Measurements from ENCODE around the gene KCNAB2.
A peak's percentile ranks its signal among the peaks of the same experiment; 100 is the strongest.

KCNAB2 gene

DNA sequence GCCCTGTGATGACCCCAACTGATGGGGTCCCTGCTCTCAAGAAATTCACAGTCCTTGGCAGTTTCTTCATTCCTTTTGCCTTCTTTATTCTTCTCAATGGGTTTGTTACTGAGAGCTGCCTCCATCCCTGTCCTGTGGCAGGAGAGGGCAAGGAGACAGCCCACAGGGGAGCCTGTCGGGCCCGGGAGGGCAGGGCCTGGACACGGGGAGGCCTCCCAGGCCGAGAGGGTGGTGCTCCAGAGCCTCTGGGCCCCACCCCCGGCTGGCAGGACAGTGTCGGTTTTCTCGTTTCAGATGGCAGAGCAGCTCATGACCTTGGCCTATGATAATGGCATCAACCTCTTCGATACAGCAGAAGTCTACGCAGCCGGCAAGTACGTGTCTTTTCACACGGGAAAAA, 36.2 kb downstream of the KCNAB2 start:
- DNase-seq (ENCODE audit: low read depth, low spot score): no peak

DNA sequence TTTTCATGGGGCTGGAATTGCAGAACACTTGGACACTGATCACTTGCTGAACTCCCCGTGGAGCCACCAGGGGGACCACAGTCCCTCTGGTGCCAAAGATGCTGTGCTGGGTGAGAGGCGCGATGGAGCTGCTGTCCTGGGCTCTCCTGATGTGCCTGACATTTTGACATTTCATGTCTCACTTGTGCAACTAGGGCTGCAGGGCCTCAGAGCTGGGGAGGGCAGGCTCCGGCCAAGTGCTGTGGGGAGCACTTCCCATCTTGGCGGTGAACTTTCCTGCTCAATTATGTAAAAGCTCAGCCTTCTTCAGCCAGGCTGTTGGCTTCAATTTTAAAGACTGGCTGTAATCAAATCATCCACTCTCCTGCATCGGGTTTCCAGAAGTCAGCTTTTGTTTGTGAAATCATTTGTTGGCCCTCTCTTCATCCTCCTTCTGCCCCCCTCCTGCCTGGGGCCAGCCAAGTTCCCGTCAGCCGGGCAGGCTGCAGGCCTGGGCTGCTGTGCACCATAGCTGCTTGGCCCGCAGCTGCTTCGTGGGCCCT, 36.8 kb downstream of the KCNAB2 start:
- DNase-seq (ENCODE audit: low read depth, low spot score): peak; percentile 44

DNA sequence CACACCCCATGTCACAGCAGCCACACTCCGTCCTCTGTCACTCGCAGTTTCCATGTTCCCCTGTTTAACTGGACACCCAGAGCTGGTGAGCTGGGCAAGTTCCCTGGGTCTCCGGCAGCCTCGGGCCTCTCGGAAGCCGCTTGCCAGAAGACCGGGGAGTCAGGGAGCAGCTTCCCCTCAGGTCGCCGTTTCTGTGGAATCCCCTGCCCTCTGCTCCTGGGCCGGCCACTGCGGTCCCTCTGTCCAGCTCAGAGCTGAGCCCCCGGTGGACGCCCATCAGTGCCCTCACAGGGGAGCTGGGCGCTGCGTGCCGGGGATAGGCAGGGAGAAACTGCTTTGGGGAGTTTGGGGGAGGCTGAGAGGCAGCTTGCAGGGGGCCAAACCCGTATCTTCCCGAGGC, 37.7 kb downstream of the KCNAB2 start:
- no peak for DNase-seq (ENCODE audit: low read depth, low spot score)

DNA sequence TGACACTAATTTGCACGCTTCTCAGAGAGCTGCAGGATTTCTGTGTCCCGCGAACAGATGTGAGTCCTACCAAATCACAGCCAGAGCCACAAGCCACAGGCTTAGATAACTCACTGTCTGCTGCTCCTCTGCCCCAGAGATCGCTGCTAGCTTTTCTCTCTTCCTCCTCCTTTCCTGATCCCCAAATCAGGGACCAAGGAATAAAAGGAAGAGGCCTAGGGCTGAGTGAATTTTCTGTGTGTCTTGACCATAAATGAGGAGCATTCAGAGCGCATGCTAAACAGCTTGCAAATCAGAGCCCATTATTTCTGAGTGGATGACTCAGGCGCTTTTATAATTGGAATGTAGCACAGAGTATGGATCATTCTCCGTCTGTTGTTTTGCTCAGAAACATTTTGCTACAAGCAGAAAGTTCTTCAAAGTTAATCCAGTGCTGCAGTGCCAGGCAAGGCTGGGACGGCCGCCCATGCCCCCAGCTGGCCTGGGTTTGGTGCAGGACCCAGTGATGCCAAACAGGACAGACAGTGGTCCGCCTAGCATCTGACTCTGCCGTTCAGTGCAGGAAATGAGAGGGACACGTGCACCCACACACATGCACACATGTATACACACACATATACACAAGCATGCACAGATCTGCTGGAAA, 38.2 kb downstream of the KCNAB2 start:
- DNase-seq (ENCODE audit: low read depth, low spot score): peak; percentile 62

DNA sequence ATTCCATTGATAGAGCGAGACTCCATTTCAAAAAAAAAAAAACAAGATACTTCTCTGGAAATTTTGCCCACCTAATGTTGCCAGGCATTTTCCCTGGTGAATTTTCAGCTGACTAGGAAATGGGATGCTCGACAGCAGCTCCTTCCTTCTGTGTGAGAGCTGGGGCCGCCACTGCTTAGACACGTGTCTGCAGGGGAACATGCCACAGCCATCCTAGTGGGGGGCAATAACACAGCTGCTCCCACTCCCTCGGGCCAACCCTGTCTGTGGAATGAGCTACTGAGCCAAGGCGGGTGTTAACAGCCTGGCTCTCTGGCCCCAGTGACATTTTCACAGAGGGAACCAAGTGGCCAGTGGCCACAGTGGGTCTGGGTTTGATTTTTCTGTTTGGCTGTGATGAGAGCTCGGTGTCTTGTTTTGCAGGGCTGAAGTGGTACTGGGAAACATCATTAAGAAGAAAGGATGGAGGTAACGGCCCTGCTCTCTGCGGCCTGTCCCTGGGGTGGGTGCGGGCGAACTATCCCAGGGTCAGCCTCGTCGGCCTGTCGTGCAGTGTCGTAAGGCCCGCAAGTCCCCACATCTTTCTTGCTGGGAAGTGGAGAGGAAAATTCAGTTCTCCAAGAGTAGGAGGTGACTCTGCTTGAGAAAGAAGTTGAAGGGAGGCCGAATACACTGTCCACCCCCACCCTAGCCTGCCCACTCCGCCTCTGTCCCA, 39.2 kb downstream of the KCNAB2 start:
- DNase-seq (ENCODE audit: low read depth, low spot score): no peak

DNA sequence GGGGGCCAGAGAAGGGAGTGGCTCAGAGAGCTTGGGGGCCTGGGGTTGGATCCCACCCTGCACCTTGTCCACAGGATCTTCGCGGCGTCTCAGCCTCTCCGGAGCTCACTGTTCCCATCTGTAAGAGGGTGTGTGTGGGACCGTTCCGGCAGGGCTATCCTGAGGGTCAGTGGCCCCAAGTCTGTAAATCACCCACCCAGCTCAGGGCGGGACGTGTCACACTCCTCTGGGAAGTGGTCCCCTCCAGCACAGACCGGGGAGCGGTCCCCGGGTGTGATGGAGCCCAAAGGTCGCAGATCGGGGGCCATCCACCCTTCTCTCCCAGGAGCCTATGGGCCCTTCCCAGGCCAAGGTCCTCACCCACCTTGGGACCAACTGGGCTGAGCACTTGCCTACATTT, 40.0 kb downstream of the KCNAB2 start:
- DNase-seq (ENCODE audit: low read depth, low spot score): no peak

DNA sequence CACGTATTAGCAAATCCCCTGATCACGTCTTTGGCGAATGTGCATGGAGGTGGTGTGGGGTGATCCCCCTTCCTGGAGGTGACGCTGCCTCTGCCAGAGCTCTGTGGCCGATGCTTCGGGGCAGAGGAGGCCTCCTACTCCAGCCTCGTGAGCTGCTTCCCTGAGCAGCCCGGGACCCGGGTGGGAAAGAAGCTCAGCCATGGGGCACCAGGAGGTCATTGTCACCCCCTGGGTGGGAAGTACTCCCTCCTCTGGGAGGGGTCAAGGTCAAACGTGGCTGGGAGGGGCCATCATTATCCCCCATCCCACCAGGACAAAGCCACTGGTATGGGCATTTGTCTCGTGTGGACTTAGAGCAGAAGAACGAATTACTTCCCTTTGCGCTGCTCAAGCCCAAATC, 40.7 kb downstream of the KCNAB2 start:
- DNase-seq (ENCODE audit: low read depth, low spot score): no peak

DNA sequence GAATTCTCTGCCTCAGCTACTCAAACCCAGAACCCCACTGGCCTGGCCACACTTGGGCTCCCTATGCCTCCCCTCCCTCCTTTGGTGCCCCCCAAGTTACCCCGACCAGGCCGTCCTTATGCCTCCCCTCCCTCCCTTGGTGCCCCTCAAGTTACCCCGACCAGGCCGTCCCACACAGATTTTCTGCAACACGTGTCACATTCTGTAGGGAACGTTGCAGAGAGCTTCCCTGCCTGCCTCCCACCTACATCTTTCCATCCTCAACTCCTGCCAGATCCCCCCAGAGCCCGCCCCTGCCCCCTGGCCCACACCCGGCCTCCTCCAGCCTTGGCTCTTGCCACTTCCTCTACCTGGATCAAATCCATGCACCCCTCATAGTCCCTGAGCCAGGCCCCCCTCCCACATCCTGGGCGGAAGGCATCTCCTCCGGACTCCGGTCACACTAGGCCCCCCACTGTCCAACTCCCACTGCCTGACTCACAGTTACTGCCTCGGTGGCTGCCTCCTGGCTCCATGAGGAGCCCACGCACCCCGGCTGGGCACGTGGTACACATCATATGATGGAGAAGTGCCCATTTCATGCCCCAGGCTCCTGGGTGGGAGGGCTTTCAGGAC, 41.2 kb downstream of the KCNAB2 start:
- DNase-seq (ENCODE audit: low read depth, low spot score): no peak

DNA sequence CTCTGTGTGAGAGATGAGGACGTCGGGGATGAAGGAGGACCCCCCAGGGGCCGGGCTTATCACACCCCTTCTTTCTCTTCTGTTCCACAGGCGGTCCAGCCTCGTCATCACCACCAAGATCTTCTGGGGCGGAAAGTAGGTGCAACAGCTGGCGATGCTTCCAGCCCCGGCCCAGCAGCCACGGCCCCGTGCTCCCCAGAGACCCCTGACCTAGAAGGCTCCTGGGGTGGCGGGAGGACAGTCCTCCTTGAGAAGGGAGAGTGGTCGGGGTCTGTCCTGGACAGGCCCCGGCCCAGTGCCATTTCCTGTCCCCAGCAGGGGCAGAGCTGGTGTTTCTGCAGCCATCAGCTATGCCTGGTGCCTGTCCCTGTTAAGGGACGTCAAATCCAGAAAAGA, 41.7 kb downstream of the KCNAB2 start:
- DNase-seq (ENCODE audit: low read depth, low spot score): no peak

DNA sequence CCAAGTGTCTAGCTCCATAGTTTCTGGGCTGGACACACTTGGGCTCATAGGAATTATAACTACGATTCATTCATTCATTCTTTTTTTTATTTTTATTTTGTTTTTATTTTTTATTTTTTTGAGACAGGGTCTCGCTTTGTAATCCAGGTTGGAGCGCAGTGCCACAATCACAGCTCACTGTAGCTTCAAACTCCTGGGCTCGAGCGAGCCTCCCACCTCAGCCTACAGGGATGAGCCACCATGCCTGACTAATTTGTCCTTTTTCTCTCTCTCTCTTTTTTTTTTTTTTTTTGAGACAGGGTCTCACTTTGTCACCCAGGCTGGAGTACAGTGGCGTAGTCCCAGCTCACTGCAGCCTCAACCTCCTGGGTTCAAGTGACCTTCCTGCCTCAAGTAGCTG, 42.3 kb downstream of the KCNAB2 start:
- DNase-seq (ENCODE audit: low read depth, low spot score): no peak

DNA sequence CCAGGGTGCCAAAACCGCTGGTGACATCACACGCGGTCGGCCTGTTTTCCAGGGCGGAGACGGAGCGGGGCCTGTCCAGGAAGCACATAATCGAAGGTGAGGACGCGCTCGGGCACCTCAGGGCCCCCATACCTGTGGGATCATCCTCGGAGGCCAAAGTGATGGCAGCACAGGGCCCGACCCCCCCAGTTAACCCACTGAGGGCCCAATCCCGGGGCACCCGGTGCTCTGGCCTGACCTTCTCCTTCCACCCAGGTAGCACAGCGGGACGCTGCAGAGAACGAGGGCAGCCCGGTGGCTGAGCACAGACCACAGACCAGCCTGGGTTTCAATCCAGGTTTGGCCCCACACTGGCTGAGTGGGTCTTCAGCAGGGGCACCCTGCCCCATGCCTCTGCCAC, 43.3 kb downstream of the KCNAB2 start:
- DNase-seq (ENCODE audit: low read depth, low spot score): no peak

DNA sequence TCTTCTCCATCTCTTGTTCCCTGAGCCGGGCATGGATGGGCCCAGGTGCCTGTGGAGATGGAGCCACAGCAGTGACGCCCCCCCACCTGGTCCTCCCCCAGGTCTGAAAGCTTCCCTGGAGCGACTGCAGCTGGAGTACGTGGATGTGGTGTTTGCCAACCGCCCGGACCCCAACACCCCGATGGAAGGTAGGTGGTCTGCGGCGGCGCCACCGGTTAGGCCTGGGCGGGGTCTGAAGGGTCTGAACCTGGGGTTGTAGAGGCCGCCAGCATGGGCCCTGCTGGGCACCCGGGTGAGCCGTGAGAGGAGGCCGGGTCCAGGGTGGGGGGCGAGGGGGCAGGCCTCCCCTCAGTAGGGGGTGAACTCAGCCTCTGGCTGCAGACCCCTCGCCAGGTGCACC, 44.6 kb downstream of the KCNAB2 start:
- no peak for DNase-seq (ENCODE audit: low read depth, low spot score)

DNA sequence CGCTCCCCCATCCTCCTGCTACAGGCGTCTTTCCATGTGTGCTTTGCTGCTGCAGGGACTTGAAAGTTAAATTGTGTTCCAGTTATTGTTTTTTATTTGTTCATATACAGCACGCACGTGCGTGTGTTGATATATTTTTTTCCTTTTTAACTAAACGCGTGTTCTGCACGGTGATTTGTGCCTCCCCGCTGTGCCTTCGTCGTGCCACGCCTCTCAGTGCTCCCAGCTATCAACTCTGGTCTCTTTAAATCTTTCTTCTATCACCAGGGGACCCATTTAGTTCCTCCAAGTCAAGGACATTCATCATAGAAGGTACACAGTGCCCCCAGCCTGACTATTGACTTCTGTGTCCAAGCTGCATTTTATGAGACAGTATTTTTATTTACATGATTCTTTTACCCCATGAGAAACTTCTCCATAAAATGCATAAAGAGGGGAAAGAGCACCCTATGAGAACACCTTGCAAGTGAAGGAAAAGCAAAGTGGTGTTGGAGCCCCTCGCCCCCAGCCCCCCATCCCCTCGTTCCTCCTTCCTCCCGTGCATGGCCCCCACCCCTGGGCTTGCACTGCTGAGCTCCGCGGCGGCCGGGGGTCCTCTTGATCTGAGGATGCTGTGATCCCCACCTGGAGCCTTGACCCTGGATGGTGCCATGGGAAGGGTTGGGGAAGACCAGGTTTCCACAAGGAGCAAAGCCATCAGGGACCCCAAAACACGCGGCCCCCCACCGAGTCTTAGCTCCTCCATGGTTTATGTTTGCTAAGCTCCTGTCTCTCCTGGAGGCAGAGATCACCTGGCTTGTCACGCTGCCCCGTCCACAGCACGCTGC, 45.5 kb downstream of the KCNAB2 start:
- DNase-seq (ENCODE audit: low read depth, low spot score): no peak

DNA sequence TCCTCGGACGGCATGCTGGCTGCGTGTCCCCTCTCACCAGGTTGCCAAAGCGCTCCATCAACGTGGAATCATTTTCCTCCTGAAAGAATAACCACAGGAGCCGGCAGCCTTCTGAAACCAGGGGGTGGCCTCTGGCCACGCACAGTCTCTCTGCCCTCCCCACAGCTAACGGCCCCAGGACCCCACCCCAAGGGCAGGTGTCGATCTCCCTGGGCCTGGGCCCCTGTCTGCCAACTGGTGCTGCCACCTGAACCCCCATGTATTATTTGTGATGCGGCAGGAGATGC, 46.1 kb downstream of the KCNAB2 start:
- no peak for DNase-seq (ENCODE audit: low read depth, low spot score)

DNA sequence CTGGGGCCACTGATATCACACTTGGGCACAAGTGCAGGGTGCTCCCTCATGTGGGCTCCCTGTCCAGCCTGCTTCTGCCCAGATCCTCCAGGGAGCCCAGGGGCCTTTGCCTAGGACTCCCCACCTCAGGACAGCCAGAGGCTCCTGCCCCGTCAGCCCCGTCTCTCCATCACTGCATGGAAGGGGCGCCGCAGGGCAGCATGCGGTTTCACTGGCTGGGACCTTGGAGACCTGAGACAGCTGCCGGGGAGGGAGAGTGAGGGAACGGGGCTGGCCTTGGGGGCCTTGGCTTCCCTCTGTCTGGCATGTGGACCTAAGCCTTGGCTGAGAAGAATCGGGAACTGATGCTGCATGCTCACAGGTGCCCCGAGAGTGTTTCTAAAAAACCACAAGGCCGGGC, 46.5 kb downstream of the KCNAB2 start:
- DNase-seq (ENCODE audit: low read depth, low spot score): no peak

DNA sequence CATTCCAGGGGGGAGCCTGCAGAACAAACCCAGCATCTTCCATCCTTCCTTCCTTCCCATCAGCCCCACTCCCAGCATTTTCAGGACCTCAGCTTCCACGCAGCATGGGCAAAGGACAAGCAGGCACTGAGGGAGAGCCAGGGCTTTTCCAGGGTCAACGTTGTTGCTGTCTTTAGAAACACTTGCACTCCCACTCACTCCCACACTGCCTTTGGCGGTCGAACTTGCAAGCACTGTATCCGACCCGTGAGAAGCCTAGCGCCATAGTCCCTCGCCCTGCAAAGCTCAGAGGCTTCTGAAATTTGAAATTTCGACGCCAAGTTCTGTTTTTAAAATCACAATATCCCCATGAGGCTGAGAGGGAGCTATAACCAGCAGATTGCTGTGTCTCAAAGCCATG, 47.4 kb downstream of the KCNAB2 start:
- no peak for DNase-seq (ENCODE audit: low read depth, low spot score)

DNA sequence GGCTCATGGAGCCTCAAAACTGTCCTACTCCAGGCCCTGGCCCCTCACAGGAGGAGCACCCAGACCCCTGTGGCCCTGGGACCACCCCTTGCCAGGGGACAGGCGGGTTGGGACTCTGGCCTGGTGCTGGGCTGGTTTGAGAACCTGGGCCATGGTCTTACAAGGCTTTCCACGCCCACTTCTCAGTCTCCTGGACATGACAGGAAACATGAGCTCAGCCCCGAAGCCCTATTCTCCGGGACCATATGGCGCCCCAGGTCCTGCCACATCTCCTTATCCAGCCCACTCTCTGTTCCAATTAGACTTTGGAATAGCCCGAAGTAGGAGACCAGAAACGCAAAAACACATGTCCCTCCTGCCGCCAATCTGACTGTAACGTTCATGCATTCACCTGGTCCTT, 47.9 kb downstream of the KCNAB2 start:
- DNase-seq (ENCODE audit: low read depth, low spot score): no peak

DNA sequence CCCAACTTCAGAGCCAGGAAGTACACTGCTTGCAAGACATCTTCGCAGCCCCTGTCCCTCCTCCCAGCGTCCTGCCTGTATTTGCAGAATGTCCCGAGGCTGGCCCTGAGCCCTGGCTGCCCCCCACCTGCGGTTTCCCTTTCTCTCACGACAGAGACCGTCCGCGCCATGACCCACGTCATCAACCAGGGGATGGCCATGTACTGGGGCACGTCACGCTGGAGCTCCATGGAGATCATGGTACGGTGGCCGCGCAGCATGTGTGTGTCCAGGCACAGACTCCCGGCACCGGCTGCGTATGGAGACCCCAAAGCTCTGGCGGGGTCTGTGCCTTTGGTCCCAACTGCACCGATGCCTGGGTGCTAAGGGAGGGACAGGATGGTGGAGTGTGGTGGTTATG, 48.6 kb downstream of the KCNAB2 start:
- no peak for DNase-seq (ENCODE audit: low read depth, low spot score)

DNA sequence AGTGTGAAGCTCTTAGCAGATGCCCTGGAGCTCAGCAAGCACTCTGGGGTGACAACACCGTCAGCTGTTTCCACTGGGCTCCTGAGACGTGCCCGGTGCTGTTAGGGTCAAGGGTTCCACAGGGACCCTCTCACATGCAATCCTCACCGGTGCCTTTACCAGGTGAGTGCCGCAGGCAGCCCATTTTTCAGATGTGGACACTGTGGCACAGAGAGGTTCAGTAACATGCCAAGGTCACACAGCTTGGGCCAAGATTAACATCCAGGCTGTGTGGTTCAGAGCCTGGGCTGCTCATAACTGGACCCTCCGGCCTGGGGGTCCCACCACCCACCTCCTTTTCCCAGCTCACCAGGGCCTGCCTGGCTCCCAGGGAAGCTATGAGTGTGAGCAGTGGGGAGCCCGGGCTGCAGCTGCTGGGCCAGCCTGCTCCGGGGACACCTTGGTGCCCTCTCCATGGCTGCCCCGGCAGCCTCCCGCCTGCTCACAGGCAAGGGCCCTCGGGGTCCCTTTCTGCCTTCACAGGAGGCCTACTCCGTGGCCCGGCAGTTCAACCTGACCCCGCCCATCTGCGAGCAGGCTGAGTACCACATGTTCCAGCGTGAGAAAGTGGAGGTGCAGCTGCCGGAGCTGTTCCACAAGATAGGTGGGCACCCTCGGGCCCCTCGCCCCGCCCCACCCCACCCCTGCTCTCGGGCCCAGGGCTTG, 49.3 kb downstream of the KCNAB2 start:
- no peak for DNase-seq (ENCODE audit: low read depth, low spot score)

DNA sequence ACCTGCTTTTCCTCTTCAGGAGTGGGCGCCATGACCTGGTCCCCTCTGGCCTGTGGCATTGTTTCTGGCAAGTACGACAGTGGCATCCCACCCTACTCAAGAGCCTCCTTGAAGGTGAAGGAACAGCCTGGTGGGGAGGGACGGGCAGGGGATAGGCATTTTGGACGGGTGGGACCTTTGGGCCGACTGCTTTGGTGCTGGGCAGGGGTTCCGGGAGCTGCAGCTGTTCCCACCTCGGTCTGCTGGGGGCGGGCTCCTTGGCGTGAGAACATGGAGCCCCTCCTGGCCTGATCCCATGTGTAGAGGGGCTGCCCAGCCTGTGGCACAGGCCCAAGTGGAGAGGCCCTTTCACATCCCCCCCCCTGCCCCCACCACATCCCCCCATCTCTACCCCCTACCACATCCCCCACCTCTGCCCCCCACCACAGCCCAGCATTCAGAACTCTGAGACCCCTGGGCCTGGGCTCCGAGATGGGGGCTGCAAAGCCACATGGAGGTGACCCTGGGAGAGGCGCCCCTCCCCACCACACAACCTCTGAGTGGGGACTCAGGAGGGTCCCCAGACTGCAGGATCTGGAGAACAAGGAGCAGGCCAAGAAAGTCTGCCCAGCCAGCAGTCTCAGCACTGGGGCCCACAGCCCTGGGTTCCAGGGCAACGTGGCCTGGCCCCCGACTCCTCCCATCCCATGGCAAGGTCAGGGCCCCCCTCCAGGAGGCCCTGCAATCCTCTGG, 50.0 kb downstream of the KCNAB2 start:
- no peak for DNase-seq (ENCODE audit: low read depth, low spot score)

Measured in astrocyte of the hippocampus (primary cell).